ENCODE measurements around the gene EIF3D.

DNA sequence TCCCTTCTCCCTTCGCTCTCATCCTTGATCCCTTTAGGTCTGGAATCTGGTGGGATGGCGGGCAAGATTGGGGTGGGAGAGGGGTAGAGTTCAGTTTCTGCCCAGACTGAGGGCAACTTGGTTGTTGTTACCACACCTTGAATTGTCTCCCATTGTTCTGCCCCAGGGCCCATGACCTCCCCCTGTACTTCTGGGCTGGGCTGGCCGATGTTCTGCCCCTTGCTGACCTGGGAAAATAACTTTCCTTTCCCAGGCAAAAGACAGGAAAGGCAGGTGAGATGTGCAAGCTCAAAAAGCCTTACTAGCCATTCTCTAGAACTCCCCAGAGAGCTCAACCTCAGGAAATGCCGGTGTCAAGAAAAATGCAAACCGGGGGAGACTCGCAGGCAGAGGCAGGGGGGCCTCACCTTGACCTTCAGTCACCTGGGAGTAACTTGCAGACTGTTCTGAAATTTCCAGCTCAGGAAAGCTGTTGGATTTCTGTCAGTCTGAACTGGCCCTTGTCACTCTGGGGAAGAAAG, 32.4 kb upstream of the EIF3D start:
- TF ChIP-seq REST (IDR thresholded peaks at IDR 0.05; ENCODE audit: insufficient replicate concordance, low read depth), result no peak
- no peak for TF ChIP-seq POLR2AphosphoS5 (IDR thresholded peaks at IDR 0.05; ENCODE audit: low read depth)
- no peak for TF ChIP-seq SPI1 (IDR thresholded peaks at IDR 0.05; ENCODE audit: borderline replicate concordance, low read depth)
